ENCODE data around the gene MTUS2.

GRCh38 chr13:29050719-29051118, 230.6 kb downstream of the MTUS2 start:
- TF ChIP-seq CTCF (IDR thresholded peaks at IDR 0.05): no peak
- TF ChIP-seq ZFX (IDR thresholded peaks at IDR 0.05; ENCODE audit: borderline replicate concordance): no peak

All from 22Rv1 (cell line).